GM23338 (cell line): ENCODE data around the gene SYT12. TPM values are rescaled to one million over a fixed set of nuclear protein-coding genes. Genes with fewer than 3 reads are reported as not detected.

Experiments used
- ATAC-seq: fragments of 200-7000 bp; cut with Tn5 transposase; 3 replicates; pipeline ENCODE4 v1.9.1; 2020
- DNase-seq: peaks from one replicate; pipeline ENCODE4 v3.0.0-alpha.2; 2015; ENCODE audit warnings: low spot score
- H2AFZ ChIP-seq: fragments of 200-600 bp; sonication (generic); 2 replicates; pipeline ENCODE4 v1.8.0; 2016; ENCODE audit warnings: antibody characterized with exemption, mild to moderate bottlenecking, moderate library complexity
- H3F3A ChIP-seq: fragments of 200-600 bp; sonication (generic); replicated peaks from 2 replicates; pipeline ENCODE4 v1.8.0; 2017; ENCODE audit warnings: antibody characterized with exemption, mixed run types, low read depth
- H3K27ac ChIP-seq: fragments of 200-600 bp; sonication (generic); 2 replicates; pipeline ENCODE4 v1.6.1; 2016; ENCODE audit warnings: low read depth
- H3K27me3 ChIP-seq: fragments of 200-600 bp; sonication (generic); 2 replicates; pipeline ENCODE4 v1.8.0; 2016; ENCODE audit warnings: mild to moderate bottlenecking, mixed run types, moderate library complexity; ENCODE audit not compliant: insufficient read depth
- H3K36me3 ChIP-seq: fragments of 200-600 bp; sonication (generic); 2 replicates; pipeline ENCODE4 v1.8.0; 2016; ENCODE audit warnings: mild to moderate bottlenecking; ENCODE audit not compliant: insufficient read depth
- H3K4me1 ChIP-seq: fragments of 200-600 bp; sonication (generic); 2 replicates; pipeline ENCODE4 v1.8.0; 2016; ENCODE audit warnings: mild to moderate bottlenecking, moderate library complexity; ENCODE audit not compliant: insufficient read depth
- H3K4me2 ChIP-seq: fragments of 200-600 bp; sonication (generic); 2 replicates; pipeline ENCODE4 v1.7.1; 2017; ENCODE audit warnings: mixed run types
- H3K4me3 ChIP-seq: fragments of 200-600 bp; sonication (generic); 2 replicates; pipeline ENCODE4 v1.6.1; 2016; ENCODE audit warnings: mixed run types
- H3K79me2 ChIP-seq: fragments of 200-600 bp; sonication (generic); replicated peaks from 2 replicates; pipeline ENCODE4 v1.8.0; 2017; ENCODE audit warnings: mild to moderate bottlenecking; ENCODE audit not compliant: insufficient read depth
- H3K9me2 ChIP-seq: fragments of 200-600 bp; sonication (generic); 2 replicates; pipeline ENCODE4 v1.8.0; 2017; ENCODE audit not compliant: insufficient read depth
- H4K20me1 ChIP-seq: fragments of 200-600 bp; sonication (generic); replicated peaks from 2 replicates; pipeline ENCODE4 v1.8.0; 2017; ENCODE audit warnings: mild to moderate bottlenecking; ENCODE audit not compliant: insufficient read depth
- H3K27ac Mint-ChIP-seq: 2 replicates; pipeline ENCODE4 v1.8.0; 2020; ENCODE audit warnings: inconsistent platforms, mild to moderate bottlenecking, moderate library complexity, mixed read lengths
- H3K27me3 Mint-ChIP-seq: 3 replicates; pipeline ENCODE4 v1.8.0; 2022; ENCODE audit warnings: low read depth, mild to moderate bottlenecking, moderate library complexity, mixed read lengths, inconsistent platforms; ENCODE audit not compliant: insufficient read depth, poor library complexity
- H3K36me3 Mint-ChIP-seq: 3 replicates; pipeline ENCODE4 v1.8.0; 2021; ENCODE audit warnings: low read depth, mild to moderate bottlenecking, inconsistent platforms, moderate library complexity, mixed read lengths
- H3K4me1 Mint-ChIP-seq: 3 replicates; pipeline ENCODE4 v1.8.0; 2020; ENCODE audit warnings: mild to moderate bottlenecking, inconsistent platforms, mixed read lengths
- H3K4me3 Mint-ChIP-seq: 3 replicates; pipeline ENCODE4 v1.8.0; 2021; ENCODE audit warnings: moderate library complexity, mild to moderate bottlenecking, inconsistent platforms, mixed read lengths
- H3K9me3 Mint-ChIP-seq: 3 replicates; pipeline ENCODE4 v1.8.0; 2020; ENCODE audit warnings: moderate library complexity, mild to moderate bottlenecking, inconsistent platforms, mixed read lengths
- ETS1 ChIP-seq: IDR thresholded peaks from 2 replicates; pipeline ENCODE4 v1.6.1; 2016; ENCODE audit warnings: antibody characterized with exemption
- EZH2phosphoT487 ChIP-seq: fragments of 200-600 bp; sonication (generic); IDR thresholded peaks from one replicate; pipeline ENCODE4 v1.8.1; 2018; ENCODE audit warnings: antibody characterized with exemption; ENCODE audit not compliant: unreplicated experiment
- JUNB ChIP-seq: IDR thresholded peaks from one replicate; pipeline ENCODE4 v1.6.1; 2016; ENCODE audit warnings: antibody characterized with exemption; ENCODE audit not compliant: unreplicated experiment
- NANOG ChIP-seq: IDR thresholded peaks from 2 replicates; pipeline ENCODE4 v1.6.1; 2016; ENCODE audit warnings: antibody characterized with exemption, borderline replicate concordance
- POLR2AphosphoS5 ChIP-seq: IDR thresholded peaks from 2 replicates; pipeline ENCODE4 v1.6.1; 2016; ENCODE audit warnings: antibody characterized with exemption, low read depth
- REST ChIP-seq: IDR thresholded peaks from one replicate; pipeline ENCODE4 v1.6.1; 2018; ENCODE audit warnings: antibody characterized with exemption; ENCODE audit not compliant: unreplicated experiment
- STAT1 ChIP-seq: IDR thresholded peaks from one replicate; pipeline ENCODE4 v1.6.1; 2016; ENCODE audit warnings: antibody characterized with exemption; ENCODE audit not compliant: unreplicated experiment
- ZNF114 ChIP-seq: fragments of 250-450 bp; sonication (Bioruptor Pico); IDR thresholded peaks from 2 replicates; pipeline ENCODE4 v1.5.0; 2020; ENCODE audit warnings: mild to moderate bottlenecking, moderate library complexity
- ZNF331 ChIP-seq: fragments of 250-450 bp; sonication (Bioruptor Pico); IDR thresholded peaks from 2 replicates; pipeline ENCODE4 v1.5.0; 2020; ENCODE audit warnings: low read depth, mild to moderate bottlenecking, moderate library complexity
- polyA plus RNA-seq: library from polyadenylated mRNA; unstranded; fragments of >200 nt; fragmentation: Nextera tagmentation; extraction: Ambion mirVana; gene quantifications from 2 replicates; pipeline ENCODE4 v1.2.1, GENCODE V29; 2016
- total RNA-seq: library from RNA; depleted of rRNA; stranded (reverse); fragments of >200 nt; shearing (Covaris generic); gene quantifications from 2 replicates; pipeline ENCODE4 v1.2.3, GENCODE V29; 2014

SYT12 gene
- total and polyA plus RNA-seq, 2 experiments from 2014 or later, result 0.92 to 2.5 TPM

- no peak overlapping the region for H3K4me2 ChIP-seq
- H3K27ac Mint-ChIP-seq, result no peak overlapping the region
- peaks cover 9% of the 10 kb centered on the region for H3K27me3 Mint-ChIP-seq
- H3K36me3 ChIP-seq, result no peaks in the 10 kb centered on the region
- no peak overlapping the region for H3K27ac ChIP-seq
- H3K4me1 ChIP-seq, result peaks cover 8% of the 10 kb centered on the region; the same call in 1 of the 2 replicates
- TF ChIP-seq ETS1 (no peak), ZNF331 (CRISPR knock-in tag) (peak; percentile 99), STAT1 (no peak), ZNF114 (CRISPR knock-in tag) (no peak), POLR2AphosphoS5 (no peak), EZH2phosphoT487 (no peak), JUNB (no peak), NANOG (no peak)
- no peak overlapping the region for H3K4me3 Mint-ChIP-seq
- H2AFZ ChIP-seq, result no peak overlapping the region
- no peak overlapping the region for H3K4me3 ChIP-seq
- H4K20me1 ChIP-seq, result no peaks in the 10 kb centered on the region
- H3K27me3 ChIP-seq, result no peaks in the 10 kb centered on the region
- no peaks in the 10 kb centered on the region for H3F3A ChIP-seq
- no peak for ATAC-seq
- peaks cover 5% of the 10 kb centered on the region for H3K36me3 Mint-ChIP-seq
- no peak for DNase-seq
- peaks cover 2% of the 10 kb centered on the region; the same call in 1 of the 3 replicates for H3K4me1 Mint-ChIP-seq
- H3K9me3 Mint-ChIP-seq, result peaks cover 11% of the 10 kb centered on the region
- H3K79me2 ChIP-seq, result no peaks in the 10 kb centered on the region
- H3K9me2 ChIP-seq, result peaks cover 5% of the 10 kb centered on the region; the same call in 1 of the 2 replicates
Observed at GRCh38 chr11:66979336-66979980, 43.5 kb upstream of the SYT12 start.

- Mint-ChIP-seq H3K36me3 (peaks cover 5% of the 10 kb centered on the region), H3K4me1 (peaks cover 18% of the 10 kb centered on the region), H3K27me3 (peaks cover 7% of the 10 kb centered on the region), H3K27ac (no peak overlapping the region), H3K9me3 (peaks cover 11% of the 10 kb centered on the region), H3K4me3 (no peak overlapping the region)
- Histone ChIP-seq H3K36me3 (no peaks in the 10 kb centered on the region), H3K4me1 (peaks cover under 1% of the 10 kb centered on the region; the same call in 1 of the 2 replicates), H3F3A (no peaks in the 10 kb centered on the region), H3K9me2 (no peaks in the 10 kb centered on the region), H4K20me1 (no peaks in the 10 kb centered on the region), H2AFZ (no peak overlapping the region), H3K4me2 (no peak overlapping the region), H3K27ac (no peak overlapping the region), H3K4me3 (no peak overlapping the region), H3K27me3 (no peaks in the 10 kb centered on the region), H3K79me2 (no peaks in the 10 kb centered on the region)
- ATAC-seq (no peak), DNase-seq (no peak)
- no peak for TF ChIP-seq ETS1
- TF ChIP-seq REST, result no peak
- no peak for TF ChIP-seq ZNF331 (CRISPR knock-in tag)
- no peak for TF ChIP-seq JUNB
Observed at GRCh38 chr11:66981976-66982578, 40.9 kb upstream of the SYT12 start.
